K562 (cell line): ENCODE results near the gene TRAPPC12.

Experiments used
- EGR1 ChIP-seq: fragments of 450-650 bp; conservative IDR thresholded peaks from 2 replicates; pipeline ENCODE4 v1.6.1; 2017; ENCODE audit warnings: mild to moderate bottlenecking
- EHMT2 ChIP-seq: fragments of 450-650 bp; IDR thresholded peaks from 2 replicates; pipeline ENCODE4 v1.6.1; 2018; ENCODE audit warnings: antibody characterized with exemption
- HDGF ChIP-seq: fragments of 450-650 bp; IDR thresholded peaks from 2 replicates; pipeline ENCODE4 v1.6.1; 2016
- MBD2 ChIP-seq: sonication (generic); IDR thresholded peaks from 2 replicates; pipeline ENCODE4 v1.6.1; 2016; ENCODE audit warnings: low read depth, borderline replicate concordance
- PHF8 ChIP-seq: fragments of 200-600 bp; sonication (generic); IDR thresholded peaks from 2 replicates; pipeline ENCODE4 v1.6.1; 2012; ENCODE audit warnings: mixed run types, mild to moderate bottlenecking, inconsistent platforms, low read length, moderate library complexity, borderline replicate concordance
- RBFOX2 ChIP-seq: fragments of 200-400 bp; formaldehyde crosslinking; IDR thresholded peaks from 2 replicates; pipeline ENCODE4 v1.6.1; 2017; ENCODE audit warnings: low read depth, mild to moderate bottlenecking, low read length, moderate library complexity
- SIN3B ChIP-seq: fragments of 450-650 bp; IDR thresholded peaks from 2 replicates; pipeline ENCODE4 v1.6.1; 2017; ENCODE audit warnings: low read depth, mild to moderate bottlenecking, moderate library complexity
- SMARCA5 ChIP-seq: fragments of 450-650 bp; IDR thresholded peaks from 2 replicates; pipeline ENCODE4 v1.6.1; 2016
- SMC3 ChIP-seq: conservative IDR thresholded peaks from 2 replicates; pipeline ENCODE4 v1.6.1; 2011; ENCODE audit warnings: low read depth, low read length, improper control_type of control experiment; ENCODE audit not compliant: insufficient read depth
- ZBTB8A ChIP-seq: fragments of 450-650 bp; IDR thresholded peaks from 2 replicates; pipeline ENCODE4 v1.6.1; 2018; ENCODE audit warnings: mild to moderate bottlenecking, moderate library complexity; ENCODE audit not compliant: partially characterized antibody
- ZNF133 ChIP-seq: fragments of 250-450 bp; sonication (Bioruptor Pico); IDR thresholded peaks from 2 replicates; pipeline ENCODE4 v1.4.0; 2020; ENCODE audit warnings: mild to moderate bottlenecking
- TF ChIP-seq, protein P1 (sequence below), 3 experiments: IDR thresholded peaks in 2 of 3; conservative IDR thresholded peaks in 1 of 3; 2 replicates each; pipeline ENCODE4 v1.5.1; 2011 to 2012; ENCODE audit warnings: low read length in 3 of 3, mild to moderate bottlenecking in 3 of 3, control low read depth in 2 of 3, improper control_type of control experiment in 1 of 3, inconsistent platforms in 1 of 3, low read depth in 1 of 3, mixed read lengths in 1 of 3, moderate library complexity in 1 of 3; ENCODE audit not compliant: insufficient read depth in 2 of 3
- TF ChIP-seq, protein P2 (sequence below), 2 experiments: fragments of 450-650 bp; IDR thresholded peaks; 2 replicates each; pipeline ENCODE4 v1.6.1; 2016

DNA sequence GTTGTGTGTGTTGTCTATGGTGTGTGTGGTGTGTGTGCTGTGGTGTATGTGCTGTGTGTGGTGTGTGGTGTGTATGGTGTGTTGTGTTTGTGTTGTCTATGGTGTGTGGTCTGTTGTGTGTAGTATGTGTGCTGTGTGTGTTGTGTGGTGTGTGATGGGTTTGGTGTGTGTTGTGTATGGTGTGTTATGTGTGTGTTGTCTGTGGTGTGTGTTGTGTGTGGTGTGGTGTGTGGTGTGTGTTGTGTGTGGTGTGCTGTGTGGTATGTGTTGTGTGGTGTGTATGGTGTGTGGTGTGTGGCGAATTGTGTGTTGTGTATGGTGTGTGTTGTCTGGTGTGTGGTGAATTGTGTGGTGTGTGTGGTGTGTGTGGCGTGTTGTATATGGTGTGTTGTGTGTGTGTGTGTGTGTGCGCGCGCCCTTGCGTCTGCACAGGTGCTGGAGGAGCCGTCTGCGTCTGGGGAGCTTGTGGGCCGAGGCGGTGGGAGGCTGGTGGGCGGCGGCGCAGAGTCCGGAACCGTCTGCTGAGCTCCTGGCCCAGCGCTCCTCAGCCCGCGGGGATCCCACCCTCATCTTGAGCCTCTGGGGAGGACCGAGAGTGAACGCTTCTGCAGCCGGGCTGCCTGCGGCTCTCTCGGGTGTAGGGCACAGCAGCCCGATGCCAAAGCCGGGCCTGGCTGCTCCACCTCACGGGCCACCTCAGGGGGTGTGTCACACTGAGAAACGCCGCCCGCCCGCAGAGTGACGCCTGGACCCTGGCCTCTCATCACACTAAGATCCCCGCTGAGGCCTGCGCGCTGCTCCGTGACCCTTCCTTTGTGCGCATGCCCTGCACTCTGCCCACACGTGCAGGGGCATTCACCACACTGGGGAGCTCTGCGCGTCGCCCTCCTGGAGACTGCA lies 148.6 kb downstream of the TRAPPC12 start:
- TF ChIP-seq, protein P1, sequence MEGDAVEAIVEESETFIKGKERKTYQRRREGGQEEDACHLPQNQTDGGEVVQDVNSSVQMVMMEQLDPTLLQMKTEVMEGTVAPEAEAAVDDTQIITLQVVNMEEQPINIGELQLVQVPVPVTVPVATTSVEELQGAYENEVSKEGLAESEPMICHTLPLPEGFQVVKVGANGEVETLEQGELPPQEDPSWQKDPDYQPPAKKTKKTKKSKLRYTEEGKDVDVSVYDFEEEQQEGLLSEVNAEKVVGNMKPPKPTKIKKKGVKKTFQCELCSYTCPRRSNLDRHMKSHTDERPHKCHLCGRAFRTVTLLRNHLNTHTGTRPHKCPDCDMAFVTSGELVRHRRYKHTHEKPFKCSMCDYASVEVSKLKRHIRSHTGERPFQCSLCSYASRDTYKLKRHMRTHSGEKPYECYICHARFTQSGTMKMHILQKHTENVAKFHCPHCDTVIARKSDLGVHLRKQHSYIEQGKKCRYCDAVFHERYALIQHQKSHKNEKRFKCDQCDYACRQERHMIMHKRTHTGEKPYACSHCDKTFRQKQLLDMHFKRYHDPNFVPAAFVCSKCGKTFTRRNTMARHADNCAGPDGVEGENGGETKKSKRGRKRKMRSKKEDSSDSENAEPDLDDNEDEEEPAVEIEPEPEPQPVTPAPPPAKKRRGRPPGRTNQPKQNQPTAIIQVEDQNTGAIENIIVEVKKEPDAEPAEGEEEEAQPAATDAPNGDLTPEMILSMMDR (IDR thresholded peaks at IDR 0.05 in 2 of 3, conservative IDR thresholded peaks at IDR 0.05 in 1 of 3; ENCODE audit: insufficient read depth in 2 of 3, low read depth in 1 of 3, low read length in 3 of 3) = no peak
- TF ChIP-seq RBFOX2 (no peak), MBD2 (no peak), SMC3 (no peak), PHF8 (no peak), EGR1 (no peak; the same call in 1 of the 2 replicates), SMARCA5 (no peak), ZNF133 (no peak), HDGF (no peak), ZBTB8A (no peak), EHMT2 (no peak), SIN3B (no peak)
- TF ChIP-seq, protein P2, sequence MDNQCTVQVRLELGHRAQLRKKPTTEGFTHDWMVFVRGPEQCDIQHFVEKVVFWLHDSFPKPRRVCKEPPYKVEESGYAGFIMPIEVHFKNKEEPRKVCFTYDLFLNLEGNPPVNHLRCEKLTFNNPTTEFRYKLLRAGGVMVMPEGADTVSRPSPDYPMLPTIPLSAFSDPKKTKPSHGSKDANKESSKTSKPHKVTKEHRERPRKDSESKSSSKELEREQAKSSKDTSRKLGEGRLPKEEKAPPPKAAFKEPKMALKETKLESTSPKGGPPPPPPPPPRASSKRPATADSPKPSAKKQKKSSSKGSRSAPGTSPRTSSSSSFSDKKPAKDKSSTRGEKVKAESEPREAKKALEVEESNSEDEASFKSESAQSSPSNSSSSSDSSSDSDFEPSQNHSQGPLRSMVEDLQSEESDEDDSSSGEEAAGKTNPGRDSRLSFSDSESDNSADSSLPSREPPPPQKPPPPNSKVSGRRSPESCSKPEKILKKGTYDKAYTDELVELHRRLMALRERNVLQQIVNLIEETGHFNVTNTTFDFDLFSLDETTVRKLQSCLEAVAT (IDR thresholded peaks at IDR 0.05) = no peak
